ENCODE data around the gene ADORA1.

The ADORA1 gene

GRCh38 chr1:203143641-203144040 lies 16.1 kb downstream of the ADORA1 start:
- DNase-seq = no peak

DNA sequence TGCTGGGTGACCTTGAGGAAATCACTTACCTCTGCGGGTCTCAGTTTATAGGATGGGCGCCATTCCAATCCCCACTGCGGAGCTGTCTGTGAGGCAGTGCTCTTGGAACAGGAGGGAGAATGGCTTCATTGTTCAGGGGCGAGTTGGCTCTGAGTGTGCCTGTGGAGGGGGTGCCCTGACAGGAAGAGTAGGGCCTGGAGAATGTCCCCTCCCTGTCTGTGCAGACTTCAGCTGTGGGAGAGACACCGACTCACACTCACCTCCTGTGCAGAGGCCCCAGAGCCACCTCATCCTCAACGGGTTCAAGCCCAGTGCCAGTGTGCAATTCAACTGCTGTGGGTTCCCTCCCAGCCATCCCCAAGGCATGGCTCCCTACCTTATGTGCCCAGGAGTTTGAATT lies 17.1 kb downstream of the ADORA1 start:
- no peak for DNase-seq

- no peak for DNase-seq
Observed at GRCh38 chr1:203145321-203146041, 18.0 kb downstream of the ADORA1 start.

- DNase-seq = no peak
Observed at GRCh38 chr1:203146042-203146369, 18.5 kb downstream of the ADORA1 start.

DNA sequence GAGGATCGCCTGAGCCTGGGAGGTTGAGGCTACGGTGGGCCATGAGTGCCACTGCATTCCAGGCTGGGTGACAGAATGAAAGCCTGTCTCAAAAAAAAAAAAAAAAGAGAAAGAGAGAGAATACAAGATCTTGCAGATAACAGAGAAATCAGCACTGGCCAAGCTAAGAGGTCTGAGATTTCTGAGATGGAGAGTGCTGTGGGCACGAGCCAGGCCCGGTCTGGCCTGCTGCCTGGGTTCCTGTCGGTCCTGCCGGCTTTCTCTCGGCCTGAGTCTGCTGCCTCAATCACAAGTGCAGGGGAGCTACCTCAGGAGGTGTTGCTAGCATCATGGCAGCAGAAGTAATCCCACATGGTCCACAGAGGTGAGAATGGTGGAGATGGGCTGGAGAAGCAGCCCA lies 19.0 kb downstream of the ADORA1 start:
- DNase-seq = no peak

- no peak for DNase-seq
Observed at GRCh38 chr1:203147376-203147775, 19.9 kb downstream of the ADORA1 start.

DNA sequence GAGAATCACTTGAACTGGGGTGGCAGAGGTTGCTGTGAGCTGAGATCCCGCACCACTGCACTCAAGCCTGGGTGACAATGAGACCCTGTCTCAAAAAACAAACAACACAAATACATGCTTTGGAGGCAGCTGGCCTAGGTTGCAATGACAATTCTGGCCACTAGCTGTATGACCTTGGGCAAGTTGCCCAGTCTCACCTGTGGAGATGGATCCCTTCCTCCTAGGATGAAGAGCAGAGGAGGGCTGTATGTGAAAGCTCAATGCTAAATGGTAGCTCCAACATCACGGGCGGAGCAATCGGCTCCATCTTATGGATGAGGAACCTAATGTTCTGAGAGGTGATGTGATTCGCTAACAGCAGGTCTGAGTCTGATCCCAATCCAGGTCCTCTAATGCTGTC lies 20.6 kb downstream of the ADORA1 start:
- DNase-seq = no peak

GRCh38 chr1:203148579-203148978 lies 21.1 kb downstream of the ADORA1 start:
- DNase-seq = no peak

- DNase-seq = no peak
Observed at GRCh38 chr1:203149188-203149840, 21.8 kb downstream of the ADORA1 start.

DNA sequence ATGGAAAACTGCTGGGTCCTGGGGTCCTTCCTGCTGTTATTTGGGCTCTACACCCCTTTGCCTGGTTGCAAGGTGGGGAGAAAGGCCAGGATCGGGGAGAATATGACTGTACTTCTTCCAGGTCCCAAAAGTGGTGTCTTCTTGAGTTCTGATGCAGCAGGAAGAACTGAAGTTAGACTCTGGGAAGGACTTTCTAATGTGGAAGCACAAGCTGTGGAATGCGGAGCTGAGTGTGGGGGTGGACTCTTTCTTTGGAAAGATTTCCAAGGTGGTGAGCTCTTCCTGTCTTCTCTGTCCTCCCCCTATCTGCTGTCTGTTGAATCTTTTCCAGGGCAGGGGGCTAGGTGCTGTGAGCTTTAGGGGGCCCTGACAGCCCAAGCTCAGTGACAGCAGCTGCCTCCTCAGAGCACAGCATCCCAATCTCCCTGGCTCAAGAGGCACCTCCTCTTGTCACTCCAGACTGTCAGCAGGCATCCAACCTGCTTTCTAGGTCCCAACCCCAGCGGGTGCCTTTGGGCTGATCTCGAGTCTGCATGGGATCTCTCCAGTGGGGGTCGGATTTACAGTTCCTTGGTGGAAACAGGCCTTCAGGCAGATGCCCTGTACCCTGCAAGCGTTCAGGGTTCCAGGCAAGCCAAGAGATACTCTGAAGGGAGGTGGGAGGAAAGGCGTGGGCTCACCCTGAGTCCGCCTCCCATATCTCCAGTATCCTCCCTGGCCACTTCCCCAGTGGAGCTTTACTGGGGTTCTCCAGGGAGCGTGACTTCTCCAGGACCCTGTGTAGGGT lies 23.2 kb downstream of the ADORA1 start:
- DNase-seq = no peak

- DNase-seq = no peak
Observed at GRCh38 chr1:203151362-203152157, 24.0 kb downstream of the ADORA1 start.

DNA sequence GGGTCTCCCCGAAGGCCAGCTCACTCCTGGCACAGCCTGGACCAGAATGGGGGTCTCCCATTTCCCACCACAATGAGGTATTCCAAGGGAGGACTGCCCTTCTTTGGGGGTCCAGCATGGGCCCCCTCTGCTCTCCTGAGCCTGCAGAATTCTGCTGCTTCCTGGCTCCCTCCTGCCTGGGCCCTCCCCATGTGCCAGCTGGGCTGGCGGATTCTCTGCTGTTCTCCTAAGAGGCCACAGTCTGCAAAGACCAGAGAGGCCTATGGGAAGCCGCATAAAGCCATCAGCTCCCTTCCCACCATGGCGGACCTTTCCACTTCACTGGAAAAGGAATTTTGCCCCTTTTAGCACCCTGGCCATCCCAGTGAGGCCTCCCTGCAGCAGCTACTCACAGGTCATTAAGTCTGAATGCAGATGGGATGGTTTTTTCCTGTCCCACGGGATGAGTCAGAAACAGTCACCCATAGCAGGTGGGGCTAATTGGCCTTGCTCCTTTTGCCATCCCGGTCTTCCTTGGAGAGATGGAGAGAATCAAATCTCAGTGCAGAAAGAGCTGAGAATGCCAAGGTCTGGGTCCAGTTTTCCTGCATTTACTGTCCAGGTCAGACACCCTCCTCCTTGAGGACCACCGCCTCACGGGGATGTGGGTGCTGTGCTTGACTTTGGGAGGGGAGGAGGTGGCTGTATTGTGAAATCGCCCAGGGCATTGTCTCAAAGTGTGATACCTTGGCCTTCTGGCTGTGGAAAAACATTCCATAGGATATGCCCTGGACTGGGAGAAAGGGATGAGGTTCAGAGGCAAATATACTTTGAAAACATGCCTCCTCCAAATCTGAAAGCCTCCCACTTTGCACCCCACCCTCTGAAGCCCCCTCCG lies 24.9 kb downstream of the ADORA1 start:
- DNase-seq = no peak

GRCh38 chr1:203153051-203153988 lies 25.8 kb downstream of the ADORA1 start:
- DNase-seq = no peak

DNA sequence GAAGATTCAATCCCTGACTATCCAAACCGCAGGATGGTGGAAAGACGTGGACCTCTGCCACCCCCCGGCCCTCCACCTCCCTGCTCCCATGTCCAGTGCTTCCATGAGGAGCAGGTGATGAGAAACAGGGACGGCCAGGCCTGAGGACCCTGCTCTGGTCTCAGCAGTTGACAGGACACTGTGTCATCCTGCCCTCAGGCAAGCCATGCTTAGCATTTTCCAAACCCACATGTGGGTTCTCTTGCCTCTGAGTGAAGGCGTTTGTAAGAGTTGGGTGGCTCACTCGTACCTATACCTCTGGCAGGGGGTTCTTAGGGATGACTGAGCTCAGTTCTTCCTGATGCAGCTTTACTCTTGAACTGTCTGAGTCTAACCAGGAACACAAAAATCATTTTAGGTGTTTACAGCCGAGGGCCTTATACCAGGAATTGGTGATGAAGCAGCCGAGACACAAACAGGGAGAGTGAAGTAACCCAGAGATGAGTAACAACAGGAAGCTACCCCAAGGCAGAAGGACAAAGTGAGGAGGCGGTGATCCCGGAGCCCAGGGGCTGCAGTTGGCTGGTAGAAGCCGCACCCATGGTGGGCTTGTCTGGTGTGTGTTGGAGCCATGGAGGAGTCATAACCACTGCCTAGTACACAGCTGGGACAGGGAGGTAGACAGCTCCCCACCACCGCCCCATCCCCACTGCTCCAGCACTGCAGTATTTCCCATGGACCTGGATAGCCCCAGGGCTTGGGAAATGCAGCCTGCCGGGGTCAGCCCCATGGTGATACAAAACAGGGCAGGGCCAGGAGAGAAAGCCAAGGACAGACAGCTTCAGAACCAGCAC lies 26.7 kb downstream of the ADORA1 start:
- DNase-seq = no peak

DNA sequence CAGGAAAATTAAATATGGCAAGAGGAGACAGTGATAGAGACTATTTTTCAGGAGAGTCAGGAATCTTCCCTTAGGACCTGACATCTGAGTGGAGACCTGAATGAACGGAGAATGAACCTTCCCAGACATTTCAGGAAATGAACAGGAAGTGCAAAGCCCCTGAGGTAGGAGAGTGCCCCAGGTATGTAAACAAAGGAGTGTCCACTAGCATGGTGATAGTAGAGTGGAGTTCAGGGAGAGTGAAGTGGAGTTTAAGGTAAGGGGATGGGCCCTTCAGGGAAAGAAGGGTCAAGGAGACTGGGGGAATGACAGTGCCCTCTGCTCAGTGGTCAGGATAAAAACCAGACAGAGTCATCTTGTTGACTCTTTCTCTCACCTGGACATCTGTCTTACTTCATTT lies 28.8 kb downstream of the ADORA1 start:
- DNase-seq = no peak

GRCh38 chr1:203158423-203158822 lies 30.9 kb downstream of the ADORA1 start:
- DNase-seq = no peak

GRCh38 chr1:203158960-203159665 lies 31.6 kb downstream of the ADORA1 start:
- no peak for DNase-seq

- DNase-seq = no peak
Observed at GRCh38 chr1:203159844-203160243, 32.3 kb downstream of the ADORA1 start.

DNA sequence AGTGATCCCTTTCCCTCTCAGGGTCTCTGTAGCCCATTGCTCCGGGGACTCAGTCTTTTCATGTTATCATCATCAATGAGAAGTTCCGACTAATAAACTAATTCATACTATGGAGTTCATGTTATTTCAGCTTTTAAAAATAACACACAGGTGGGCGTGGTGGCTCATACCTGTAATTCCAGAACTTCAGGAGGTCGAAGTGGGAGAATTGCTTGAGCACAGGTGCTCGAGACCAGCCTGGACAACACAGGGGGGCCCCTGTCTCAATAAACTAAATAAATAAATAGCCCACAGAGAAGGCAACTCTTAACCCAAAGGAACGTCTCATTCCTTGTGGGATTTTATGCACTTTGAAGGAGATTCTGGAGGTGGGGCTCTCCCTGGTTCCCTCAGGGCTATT lies 33.6 kb downstream of the ADORA1 start:
- no peak for DNase-seq

All from NCI-H187 treated with DMSO at 0.1 percent for 48 hours (cell line).